GM18907 (cell line): ENCODE data around the gene RGL4.

Source experiments
- ATAC-seq: cut with Tn5 transposase; IDR thresholded peaks from one replicate; pipeline ENCODE4 v1.9.1; 2021; ENCODE audit warnings: mild to moderate bottlenecking, moderate library complexity; ENCODE audit not compliant: unreplicated experiment

Gene RGL4

DNA sequence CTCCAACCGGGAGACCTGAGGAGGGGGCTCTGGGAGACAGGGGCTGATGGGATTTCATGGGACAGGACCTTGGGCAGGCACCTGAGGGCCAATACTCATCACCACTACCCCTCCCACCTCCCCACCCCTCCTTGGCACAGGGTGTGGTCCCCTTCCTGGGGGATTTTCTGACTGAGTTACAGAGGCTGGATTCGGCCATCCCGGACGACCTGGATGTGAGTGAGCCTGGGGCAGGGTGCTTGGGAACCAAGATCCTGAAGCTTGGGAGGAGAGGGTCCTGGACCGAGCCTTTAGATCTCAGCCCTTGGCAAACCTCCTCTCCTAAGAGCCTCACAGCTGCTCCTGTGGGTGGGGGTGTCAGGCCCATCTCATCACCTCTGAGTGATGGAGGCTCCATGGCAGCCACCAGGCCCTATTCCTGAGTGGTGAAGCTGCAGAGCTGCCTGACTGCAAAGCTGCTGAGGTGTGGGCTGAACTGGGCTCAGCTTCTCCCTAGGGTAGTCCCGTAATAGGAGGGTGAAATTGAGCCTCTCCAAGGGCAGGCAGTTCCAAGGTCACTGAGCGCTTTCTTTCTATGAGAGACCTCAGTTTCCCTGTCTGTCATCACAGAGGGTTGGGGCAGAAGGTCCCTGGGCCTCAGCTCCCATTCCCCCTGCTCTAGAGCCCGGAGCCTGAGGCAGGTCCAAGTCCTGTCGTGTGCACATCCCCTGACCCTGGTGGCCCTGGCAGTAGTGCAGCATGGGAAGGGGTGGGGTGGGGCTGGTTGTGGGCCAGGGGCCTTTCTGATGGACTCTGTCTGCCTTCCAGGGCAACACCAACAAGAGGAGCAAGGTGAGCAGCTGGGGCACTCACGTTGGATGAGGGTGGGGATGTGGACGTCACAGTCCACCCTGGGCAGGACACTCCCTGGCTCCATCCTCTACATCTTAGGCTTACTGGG lies 6.5 kb downstream of the RGL4 start:
- ATAC-seq: no peak

DNA sequence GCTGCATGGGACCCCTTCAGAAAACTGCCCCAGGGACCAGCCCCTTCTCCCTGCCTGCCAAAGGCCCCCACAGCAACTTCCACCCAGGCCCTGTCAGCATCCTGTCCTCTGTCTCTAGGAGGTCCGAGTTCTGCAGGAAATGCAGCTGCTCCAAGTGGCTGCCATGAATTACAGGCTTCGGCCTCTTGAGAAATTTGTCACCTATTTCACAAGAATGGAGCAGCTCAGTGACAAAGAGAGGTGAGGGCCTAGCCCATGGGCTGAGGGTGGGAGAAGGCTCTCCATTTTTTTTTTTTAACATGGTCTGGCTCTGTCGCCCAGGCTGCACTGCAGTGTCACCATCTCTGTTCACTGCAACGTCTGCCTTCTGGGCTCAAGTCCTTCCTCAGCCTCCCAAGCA lies 7.3 kb downstream of the RGL4 start:
- no peak for ATAC-seq

DNA sequence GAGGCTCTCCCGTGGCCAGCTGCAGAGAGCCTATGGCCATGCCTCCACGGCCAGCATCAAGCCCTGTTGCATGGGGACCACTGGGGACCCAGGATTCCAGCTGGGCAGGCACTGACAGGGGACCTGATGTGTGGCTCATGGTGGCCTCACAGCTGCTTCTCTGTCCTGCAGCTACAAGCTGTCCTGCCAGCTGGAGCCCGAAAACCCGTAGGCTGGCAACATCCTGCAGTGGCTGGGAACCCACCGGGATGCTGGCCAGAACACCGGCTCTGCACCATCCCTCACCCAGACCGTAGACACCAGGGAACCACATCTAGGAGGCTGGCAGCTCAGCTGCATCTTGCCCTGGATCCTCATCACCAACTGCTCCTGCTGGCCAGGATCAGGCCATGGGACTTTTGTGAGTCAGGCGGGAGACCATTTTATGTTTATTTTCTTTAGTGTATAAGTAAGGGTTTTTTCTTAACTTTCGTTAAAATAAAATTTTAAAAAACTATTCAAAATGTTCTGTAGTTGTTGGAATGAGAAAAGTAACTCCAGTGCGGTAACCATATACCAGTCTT lies 7.9 kb downstream of the RGL4 start:
- ATAC-seq: no peak

DNA sequence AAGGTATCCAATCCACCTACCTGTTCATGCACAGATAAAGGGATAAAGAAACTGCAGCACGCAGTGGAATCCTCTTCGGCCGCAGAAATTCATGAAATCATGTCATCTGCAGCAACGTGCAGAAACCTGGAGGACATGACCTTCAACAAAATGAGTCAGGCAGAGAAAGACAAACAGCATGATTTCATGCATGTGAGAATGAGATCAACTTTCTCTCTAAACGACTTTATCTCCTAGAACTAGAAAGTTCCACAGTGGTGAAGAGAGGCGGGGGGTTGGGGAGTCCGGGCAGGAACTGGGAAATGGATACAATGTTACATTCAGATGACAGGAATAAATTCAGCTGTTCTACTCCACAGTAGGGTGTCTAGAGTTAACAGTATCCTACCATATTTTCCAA lies 9.9 kb downstream of the RGL4 start:
- no peak for ATAC-seq

DNA sequence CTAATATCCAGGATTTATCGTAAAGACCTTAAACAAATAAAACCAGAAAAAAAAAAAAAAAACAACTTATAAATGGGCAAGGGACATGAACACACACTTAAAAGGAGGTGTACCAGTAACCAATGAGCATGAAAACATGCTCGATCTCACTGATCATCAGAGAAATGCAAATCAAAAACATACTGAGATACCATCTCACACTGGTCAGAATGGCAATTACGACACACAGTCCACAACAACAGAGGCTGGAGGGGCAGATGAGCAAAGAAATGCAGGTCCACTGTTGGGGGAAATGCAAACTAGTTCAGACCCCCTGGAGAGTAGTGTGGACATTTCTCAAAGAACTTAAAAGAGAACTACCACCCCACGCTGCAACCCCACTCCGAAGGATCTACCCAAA lies 13.2 kb downstream of the RGL4 start:
- no peak for ATAC-seq

DNA sequence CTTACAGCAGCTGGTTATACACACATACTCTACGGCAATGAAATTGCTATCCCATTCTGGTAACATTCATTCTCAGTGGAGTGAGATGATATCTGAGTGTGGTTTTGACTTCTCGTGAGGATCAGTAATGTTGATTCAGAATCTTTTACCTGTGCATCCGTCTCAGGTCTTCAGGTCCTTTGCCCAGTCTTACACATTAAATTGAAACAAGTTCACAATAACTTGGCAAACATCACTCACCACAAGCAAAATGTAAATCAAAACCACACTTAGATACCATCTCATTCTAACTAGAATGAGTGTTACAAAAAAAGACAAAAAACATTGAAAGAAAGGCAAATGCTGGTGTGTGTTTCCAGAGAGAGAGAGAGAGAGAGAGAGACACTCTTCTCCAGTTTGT lies 14.0 kb downstream of the RGL4 start:
- ATAC-seq: no peak

DNA sequence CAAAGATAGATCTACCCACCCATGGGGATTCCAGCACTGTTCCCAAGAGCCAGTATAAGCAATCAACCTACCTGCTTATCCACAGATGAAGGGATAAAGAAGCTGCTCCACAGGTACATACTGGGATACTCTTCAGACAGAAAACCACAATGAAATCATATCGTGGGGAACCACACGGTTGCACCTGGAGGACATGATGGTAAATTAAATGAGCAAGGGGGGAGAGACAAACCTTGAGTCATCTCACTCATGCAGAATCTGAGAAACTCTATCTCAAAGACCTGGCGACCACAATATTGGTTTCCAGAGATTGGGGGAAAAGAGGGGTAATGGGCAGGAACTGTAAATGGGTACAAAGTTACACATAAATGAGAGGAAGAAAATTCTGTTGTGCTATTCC lies 14.5 kb downstream of the RGL4 start:
- no peak for ATAC-seq

DNA sequence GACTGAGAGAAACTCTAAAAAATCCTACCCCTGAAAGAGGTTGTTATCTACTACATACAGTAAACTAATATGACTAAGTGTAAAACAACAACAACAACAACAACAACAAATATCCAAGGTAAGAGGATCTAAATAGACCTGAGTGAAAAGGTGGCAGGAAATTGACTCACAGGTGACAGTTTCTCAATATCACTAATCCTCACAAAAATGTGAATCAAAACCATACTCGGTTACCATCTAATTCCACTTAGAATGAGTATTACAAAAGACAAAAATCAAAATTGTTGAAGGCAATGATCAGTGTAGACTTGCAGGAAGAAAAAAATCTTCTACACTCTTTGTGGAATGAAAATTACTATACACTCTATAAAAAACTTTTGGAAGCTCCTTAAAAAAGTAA lies 17.5 kb downstream of the RGL4 start:
- no peak for ATAC-seq

GRCh38 chr22:23709107-23709506 lies 18.3 kb downstream of the RGL4 start:
- ATAC-seq: no peak

- no peak for ATAC-seq
Observed at GRCh38 chr22:23712256-23712655, 21.4 kb downstream of the RGL4 start.

DNA sequence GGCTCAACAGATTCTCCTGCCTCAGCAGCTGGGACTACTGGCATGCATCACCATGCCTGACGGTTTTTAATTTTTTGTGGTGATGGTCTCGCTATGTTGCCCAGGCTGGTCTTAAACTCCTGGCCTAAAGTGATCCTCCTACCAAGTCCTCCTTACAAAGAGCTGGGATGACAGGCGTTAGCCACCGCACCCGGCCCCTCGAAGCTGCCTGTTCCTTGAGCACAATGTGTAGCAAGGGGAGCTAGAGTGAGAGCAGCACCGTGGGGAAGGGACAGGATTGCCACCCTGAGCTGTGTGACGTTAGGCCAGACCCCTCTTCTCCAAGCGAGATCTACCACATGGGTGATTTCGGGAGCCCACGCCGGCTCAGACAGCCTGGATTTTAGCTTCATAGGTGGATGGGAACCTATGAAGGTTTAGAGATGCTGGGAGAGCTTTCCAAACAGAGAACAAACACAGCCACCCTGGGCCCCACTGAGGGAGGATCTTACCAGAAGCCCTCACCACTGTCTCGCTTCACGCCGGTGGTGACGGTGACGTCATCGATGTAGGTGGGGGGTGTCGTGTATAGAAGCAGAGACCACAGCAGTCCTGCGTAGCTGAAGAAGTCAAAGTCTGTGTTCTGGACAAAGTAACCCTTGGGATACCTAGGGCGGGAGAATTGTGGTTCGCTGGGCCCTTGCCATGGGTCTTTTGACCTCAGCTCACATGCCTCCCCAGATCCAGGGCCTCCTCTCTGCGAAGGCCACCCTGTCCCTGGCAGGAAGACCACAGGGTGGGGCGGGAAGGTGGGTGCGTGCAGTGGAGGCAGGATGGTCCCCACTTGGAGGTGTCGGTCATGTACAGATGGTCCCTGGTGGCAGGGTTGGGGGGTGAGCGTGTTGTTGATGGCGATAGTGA lies 23.1 kb downstream of the RGL4 start:
- ATAC-seq: no peak

DNA sequence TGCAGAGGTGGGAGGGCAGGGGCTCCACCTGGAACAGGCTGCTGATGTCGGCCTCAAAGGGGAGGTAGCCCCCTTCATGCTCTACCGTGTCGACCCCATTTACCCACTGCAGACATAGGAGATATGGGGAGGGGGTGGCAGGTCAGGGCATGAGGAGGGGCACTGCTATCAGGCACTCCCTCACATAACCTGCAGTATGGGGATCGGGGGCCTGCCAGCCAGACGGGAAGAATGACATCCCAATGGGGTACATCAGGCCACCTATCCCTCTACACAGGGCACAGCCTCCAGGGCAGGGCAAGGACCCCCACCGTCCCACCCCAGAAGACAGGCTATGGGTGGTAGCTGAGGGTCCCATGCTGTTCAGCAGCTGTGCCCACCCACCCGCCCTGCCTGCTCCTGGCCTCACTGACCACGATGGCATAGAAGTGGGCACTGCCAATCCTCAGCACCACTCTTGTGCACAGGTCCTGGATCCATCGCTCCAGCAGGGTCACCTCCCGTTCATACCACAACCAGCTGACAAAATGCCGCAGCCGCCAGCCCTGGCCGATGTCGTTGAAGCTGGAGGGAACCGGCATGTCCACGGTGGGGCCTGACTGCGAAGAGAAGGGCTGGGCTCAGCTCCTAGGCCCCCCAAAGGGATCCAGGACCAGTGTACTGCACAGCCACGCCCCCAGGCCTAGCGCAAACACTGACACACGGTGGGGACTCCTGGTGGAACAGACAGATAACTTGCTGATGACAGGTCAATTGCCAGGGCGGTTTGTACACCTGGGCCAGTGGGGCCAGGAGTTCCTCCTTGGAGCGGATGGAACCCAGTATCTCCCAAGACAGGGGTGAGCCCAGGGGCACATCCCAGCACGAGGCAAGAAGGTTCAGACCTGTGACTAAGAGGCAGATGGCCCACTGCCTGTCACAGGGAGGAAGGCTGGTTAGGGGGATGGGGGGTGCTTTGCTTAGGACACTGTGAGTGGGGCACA lies 24.1 kb downstream of the RGL4 start:
- no peak for ATAC-seq

DNA sequence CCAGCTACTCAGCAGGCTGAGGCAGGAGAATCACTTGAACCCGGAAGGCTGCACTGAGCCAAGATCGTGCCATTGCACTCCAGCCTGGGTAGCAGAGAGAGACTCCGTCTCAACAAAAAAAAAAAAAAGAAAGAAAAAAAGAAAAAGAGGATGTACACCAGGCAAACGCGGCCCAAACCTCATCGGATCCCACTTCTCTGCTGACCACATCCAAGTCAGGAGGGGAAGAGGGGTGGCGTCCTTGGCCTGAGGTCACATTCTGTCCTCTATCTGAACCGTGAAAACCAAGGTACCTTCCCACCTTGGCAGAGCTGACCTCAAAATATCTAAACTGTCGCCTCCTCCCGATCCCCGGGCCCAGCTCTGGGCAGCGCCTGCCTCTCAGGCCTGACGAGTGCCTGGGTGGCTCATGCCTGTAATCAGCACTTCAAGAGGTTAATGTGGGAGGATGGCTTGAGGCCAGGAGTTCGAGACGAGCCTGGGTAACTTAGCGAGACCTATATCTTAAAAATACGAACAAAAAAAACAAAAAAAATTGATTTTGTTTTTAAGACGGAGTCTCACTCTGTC lies 25.1 kb downstream of the RGL4 start:
- no peak for ATAC-seq

GRCh38 chr22:23716811-23717801 lies 26.3 kb downstream of the RGL4 start:
- ATAC-seq: peak; percentile 87

GRCh38 chr22:23718371-23719165 lies 27.8 kb downstream of the RGL4 start:
- ATAC-seq: no peak

DNA sequence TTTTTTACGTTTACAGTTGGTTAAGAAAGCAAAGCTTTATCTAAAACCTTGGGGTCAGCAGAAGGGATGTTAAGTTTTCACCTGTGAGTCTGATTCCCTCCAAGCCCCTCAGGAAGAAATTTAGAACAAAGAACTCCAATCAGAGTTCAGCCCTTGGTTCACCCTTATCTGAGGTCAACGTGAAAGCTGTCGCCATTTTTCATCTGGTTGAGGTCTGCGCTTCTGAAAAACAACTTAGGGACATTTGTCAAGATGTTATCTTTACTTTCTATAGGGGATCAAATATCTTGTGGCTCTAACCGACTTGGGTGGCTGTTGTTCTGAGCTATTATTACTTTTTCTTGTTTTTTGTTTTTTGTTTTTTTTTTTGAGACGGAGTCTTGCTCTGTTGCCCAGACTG lies 30.0 kb downstream of the RGL4 start:
- ATAC-seq: no peak

GRCh38 chr22:23722160-23722559 lies 31.3 kb downstream of the RGL4 start:
- no peak for ATAC-seq

DNA sequence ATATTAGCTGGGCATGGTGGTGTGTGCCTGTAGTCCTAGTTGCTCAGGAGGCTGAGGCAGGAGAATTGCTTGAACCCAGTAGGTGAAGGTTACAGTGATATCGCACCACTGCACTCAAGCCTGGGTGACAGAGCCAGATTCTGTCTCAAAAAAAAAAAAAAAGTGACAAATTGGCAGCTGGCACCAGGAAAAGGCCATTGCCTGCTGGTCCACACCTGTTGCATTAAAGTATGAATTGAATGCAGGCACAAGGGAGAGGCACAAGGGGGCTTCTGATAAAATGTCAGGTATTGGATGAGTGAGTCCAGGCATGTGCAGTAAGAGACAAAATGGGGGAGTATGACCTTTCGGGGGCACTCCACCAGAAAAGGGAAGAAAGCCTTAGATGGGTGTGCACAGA lies 31.9 kb downstream of the RGL4 start:
- ATAC-seq: no peak
